Measurements from ENCODE around the gene VAPB.

VAPB gene

DNA sequence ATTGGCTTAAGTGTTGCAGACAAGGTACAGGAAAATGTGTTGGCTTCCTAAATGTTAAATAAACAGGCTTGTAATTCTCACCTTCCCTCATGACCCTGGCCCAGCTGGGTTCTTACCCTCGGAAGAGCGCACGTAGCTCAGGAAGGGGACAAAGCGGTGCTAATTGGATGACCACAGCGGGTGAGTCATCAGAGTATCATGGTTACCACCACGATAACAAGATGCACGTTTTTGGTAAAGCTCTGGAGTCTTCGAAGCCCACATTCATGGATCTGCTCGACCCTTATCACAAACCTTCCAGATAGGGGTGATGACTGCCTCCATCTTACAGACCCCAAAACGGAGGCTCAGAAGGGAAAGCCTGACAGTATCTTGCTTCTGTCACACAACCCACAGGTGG lies 93.4 kb downstream of the VAPB start:
- no peak for DNase-seq (ENCODE audit: extremely low spot score)
- no peak for TF ChIP-seq SUZ12 (IDR thresholded peaks at IDR 0.05)
- no peak for TF ChIP-seq ZNF384 (IDR thresholded peaks at IDR 0.05)
- no peak for TF ChIP-seq CTBP1 (IDR thresholded peaks at IDR 0.05; ENCODE audit: borderline replicate concordance)
- no peak for TF ChIP-seq FOXK2 (IDR thresholded peaks at IDR 0.05)
- no peak for TF ChIP-seq ELF4 (IDR thresholded peaks at IDR 0.05)
- no peak for TF ChIP-seq SP1 (IDR thresholded peaks at IDR 0.05)
- TF ChIP-seq LEF1 (IDR thresholded peaks at IDR 0.05; ENCODE audit: borderline replicate concordance) = no peak
- TF ChIP-seq BHLHE40 (IDR thresholded peaks at IDR 0.05; ENCODE audit: borderline replicate concordance) = no peak
- TF ChIP-seq PKNOX1 (IDR thresholded peaks at IDR 0.05) = no peak
- no peak for TF ChIP-seq ARNT (IDR thresholded peaks at IDR 0.05)
- no peak for TF ChIP-seq NFRKB (IDR thresholded peaks at IDR 0.05)
- ChIA-PET CTCF (interaction anchor here (0.8 to 1.7 kb wide), 4 partner anchors 11 to 169 kb away, joined by 3 to 9 read pairs (median 4); partner anchors contain the start of gene STX16), POLR2A (interaction anchor here (2.8 kb wide), 1 partner anchor 169 kb away, joined by 23 read pairs; the partner anchor contains the start of gene STX16)

DNA sequence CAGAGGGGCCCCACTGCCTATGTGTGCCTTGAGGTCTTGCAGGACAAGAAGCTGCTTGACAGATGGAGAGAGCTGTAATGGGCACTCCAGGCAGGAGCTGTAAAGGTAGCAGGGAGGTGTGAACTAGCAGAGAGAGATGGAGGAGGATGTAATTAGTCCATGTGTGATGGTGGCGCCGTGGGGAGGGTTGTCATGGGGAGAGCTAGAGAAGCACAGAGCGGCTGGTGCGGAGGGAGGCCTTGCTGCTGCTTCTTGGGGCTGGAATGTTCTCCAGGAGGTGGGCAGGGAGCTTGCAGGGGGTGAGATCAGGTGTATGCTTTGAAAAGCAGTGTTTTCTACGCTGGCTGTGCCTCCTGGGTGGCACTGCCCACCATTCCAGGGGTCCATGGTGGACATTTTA lies 94.0 kb downstream of the VAPB start:
- ChIA-PET POLR2A (interaction anchor here (2.8 kb wide), 1 partner anchor 168 kb away, joined by 23 read pairs; the partner anchor contains the start of gene STX16), CTCF (interaction anchor here (0.8 kb wide), 1 partner anchor 168 kb away, joined by 3 read pairs; the partner anchor contains the start of gene STX16)
- no peak for TF ChIP-seq HDGF (IDR thresholded peaks at IDR 0.05; ENCODE audit: borderline replicate concordance)
- TF ChIP-seq ZNF384 (IDR thresholded peaks at IDR 0.05) = no peak
- no peak for TF ChIP-seq TARDBP (IDR thresholded peaks at IDR 0.05)
- TF ChIP-seq PKNOX1 (IDR thresholded peaks at IDR 0.05) = no peak
- no peak for TF ChIP-seq NFRKB (IDR thresholded peaks at IDR 0.05)
- no peak for TF ChIP-seq LEF1 (IDR thresholded peaks at IDR 0.05; ENCODE audit: borderline replicate concordance)
- TF ChIP-seq CTBP1 (IDR thresholded peaks at IDR 0.05; ENCODE audit: borderline replicate concordance) = no peak
- no peak for TF ChIP-seq ELF4 (IDR thresholded peaks at IDR 0.05)
- TF ChIP-seq SP1 (IDR thresholded peaks at IDR 0.05) = no peak
- no peak for TF ChIP-seq ARNT (IDR thresholded peaks at IDR 0.05)
- no peak for TF ChIP-seq FOXA1 (IDR thresholded peaks at IDR 0.05)
- no peak for TF ChIP-seq FOXK2 (IDR thresholded peaks at IDR 0.05)
- DNase-seq (ENCODE audit: extremely low spot score) = no peak

DNA sequence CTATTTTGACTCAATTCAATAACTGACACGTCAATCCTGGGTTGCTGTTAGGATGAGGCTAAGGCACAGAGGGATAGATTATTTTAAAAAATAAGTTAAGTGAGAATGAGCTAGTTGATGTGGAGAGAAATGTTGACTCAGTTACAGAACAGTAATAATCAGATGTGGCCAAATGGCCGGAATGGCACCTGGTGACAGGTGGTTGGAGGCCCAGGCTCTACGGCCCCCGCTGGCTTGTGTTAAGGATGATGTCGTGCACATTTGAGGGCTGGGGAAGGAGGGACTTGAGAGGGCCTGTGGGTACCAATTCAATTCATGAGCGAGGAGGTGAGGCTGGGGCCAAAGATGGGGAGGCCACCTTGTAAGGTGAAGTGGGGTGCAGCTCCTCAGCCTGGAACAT lies 94.4 kb downstream of the VAPB start:
- CTCF ChIA-PET = interaction anchor here (0.8 kb wide), 1 partner anchor 168 kb away, joined by 3 read pairs; the partner anchor contains the start of gene STX16
- TF ChIP-seq ZNF384 (IDR thresholded peaks at IDR 0.05) (no peak), FOXK2 (IDR thresholded peaks at IDR 0.05) (no peak), CTBP1 (IDR thresholded peaks at IDR 0.05; ENCODE audit: borderline replicate concordance) (no peak), SP1 (IDR thresholded peaks at IDR 0.05) (no peak), TARDBP (IDR thresholded peaks at IDR 0.05) (no peak), ELF4 (IDR thresholded peaks at IDR 0.05) (no peak), FOXA1 (IDR thresholded peaks at IDR 0.05) (no peak), NFRKB (IDR thresholded peaks at IDR 0.05) (no peak), BHLHE40 (IDR thresholded peaks at IDR 0.05; ENCODE audit: borderline replicate concordance) (no peak), HDGF (IDR thresholded peaks at IDR 0.05; ENCODE audit: borderline replicate concordance) (no peak), ARNT (IDR thresholded peaks at IDR 0.05) (no peak), LEF1 (IDR thresholded peaks at IDR 0.05; ENCODE audit: borderline replicate concordance) (no peak), L3MBTL2 (conservative IDR thresholded peaks at IDR 0.05) (no peak), PKNOX1 (IDR thresholded peaks at IDR 0.05) (no peak), FOXM1 (IDR thresholded peaks at IDR 0.05; ENCODE audit: borderline replicate concordance) (no peak), SUZ12 (IDR thresholded peaks at IDR 0.05) (no peak)
- POLR2A ChIA-PET = no interaction called here
- DNase-seq (ENCODE audit: extremely low spot score) = no peak

DNA sequence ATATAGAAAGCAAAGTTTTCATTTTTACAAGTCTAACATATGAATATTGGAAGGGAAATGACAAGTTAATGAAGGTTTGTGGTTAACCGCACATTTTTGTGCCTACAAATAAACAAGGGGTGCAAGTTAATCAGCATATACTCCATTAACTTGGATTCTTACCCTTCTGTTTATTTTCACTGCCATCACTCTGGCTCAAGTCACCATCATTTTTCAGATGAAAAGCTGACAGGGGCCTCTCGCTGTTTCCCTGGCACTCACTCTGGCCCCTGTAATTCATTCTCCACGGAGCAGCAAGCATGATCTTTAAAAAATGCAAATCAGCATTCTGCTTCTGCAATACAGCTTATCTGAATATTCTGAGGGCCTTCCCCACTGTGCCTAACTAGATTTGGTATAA lies 96.4 kb downstream of the VAPB start:
- no peak for TF ChIP-seq SP1 (IDR thresholded peaks at IDR 0.05)
- TF ChIP-seq SUZ12 (IDR thresholded peaks at IDR 0.05) = no peak
- TF ChIP-seq HDGF (IDR thresholded peaks at IDR 0.05; ENCODE audit: borderline replicate concordance) = no peak
- TF ChIP-seq NFRKB (IDR thresholded peaks at IDR 0.05) = no peak
- TF ChIP-seq TARDBP (IDR thresholded peaks at IDR 0.05) = no peak
- TF ChIP-seq CTBP1 (IDR thresholded peaks at IDR 0.05; ENCODE audit: borderline replicate concordance) = no peak
- no peak for DNase-seq (ENCODE audit: extremely low spot score)
- POLR2A ChIA-PET = no interaction called here
- CTCF ChIA-PET = no interaction called here

- DNase-seq (ENCODE audit: extremely low spot score) = no peak
- CTCF ChIA-PET = no interaction called here
- TF ChIP-seq SP1 (IDR thresholded peaks at IDR 0.05) (no peak), TARDBP (IDR thresholded peaks at IDR 0.05) (no peak), FOXM1 (IDR thresholded peaks at IDR 0.05; ENCODE audit: borderline replicate concordance) (no peak)
- POLR2A ChIA-PET = no interaction called here
Observed at GRCh38 chr20:58486207-58486606, 97.2 kb downstream of the VAPB start.

- CTCF ChIA-PET = no interaction called here
- TF ChIP-seq FOXK2 (IDR thresholded peaks at IDR 0.05) = no peak
- no peak for TF ChIP-seq ELF4 (IDR thresholded peaks at IDR 0.05)
- TF ChIP-seq NFRKB (IDR thresholded peaks at IDR 0.05) = no peak
- TF ChIP-seq SUZ12 (IDR thresholded peaks at IDR 0.05) = no peak
- TF ChIP-seq FOXA1 (IDR thresholded peaks at IDR 0.05) = no peak
- TF ChIP-seq ZNF384 (IDR thresholded peaks at IDR 0.05) = no peak
- no peak for TF ChIP-seq FOXM1 (IDR thresholded peaks at IDR 0.05; ENCODE audit: borderline replicate concordance)
- no peak for TF ChIP-seq LEF1 (IDR thresholded peaks at IDR 0.05; ENCODE audit: borderline replicate concordance)
- TF ChIP-seq TARDBP (IDR thresholded peaks at IDR 0.05) = no peak
- TF ChIP-seq L3MBTL2 (conservative IDR thresholded peaks at IDR 0.05) = no peak
- POLR2A ChIA-PET = no interaction called here
- no peak for DNase-seq (ENCODE audit: extremely low spot score)
Observed at GRCh38 chr20:58492074-58492718, 103.2 kb downstream of the VAPB start.
